ENCODE data around the gene ELK4. TPM values are rescaled to one million over a fixed set of nuclear protein-coding genes. Genes with fewer than 3 reads are reported as not detected.

The ELK4 gene
- total and polyA plus RNA-seq, 2 of the 4 experiments (the other 2 are of a cell fraction) = 4.6 to 11.3 TPM

DNA sequence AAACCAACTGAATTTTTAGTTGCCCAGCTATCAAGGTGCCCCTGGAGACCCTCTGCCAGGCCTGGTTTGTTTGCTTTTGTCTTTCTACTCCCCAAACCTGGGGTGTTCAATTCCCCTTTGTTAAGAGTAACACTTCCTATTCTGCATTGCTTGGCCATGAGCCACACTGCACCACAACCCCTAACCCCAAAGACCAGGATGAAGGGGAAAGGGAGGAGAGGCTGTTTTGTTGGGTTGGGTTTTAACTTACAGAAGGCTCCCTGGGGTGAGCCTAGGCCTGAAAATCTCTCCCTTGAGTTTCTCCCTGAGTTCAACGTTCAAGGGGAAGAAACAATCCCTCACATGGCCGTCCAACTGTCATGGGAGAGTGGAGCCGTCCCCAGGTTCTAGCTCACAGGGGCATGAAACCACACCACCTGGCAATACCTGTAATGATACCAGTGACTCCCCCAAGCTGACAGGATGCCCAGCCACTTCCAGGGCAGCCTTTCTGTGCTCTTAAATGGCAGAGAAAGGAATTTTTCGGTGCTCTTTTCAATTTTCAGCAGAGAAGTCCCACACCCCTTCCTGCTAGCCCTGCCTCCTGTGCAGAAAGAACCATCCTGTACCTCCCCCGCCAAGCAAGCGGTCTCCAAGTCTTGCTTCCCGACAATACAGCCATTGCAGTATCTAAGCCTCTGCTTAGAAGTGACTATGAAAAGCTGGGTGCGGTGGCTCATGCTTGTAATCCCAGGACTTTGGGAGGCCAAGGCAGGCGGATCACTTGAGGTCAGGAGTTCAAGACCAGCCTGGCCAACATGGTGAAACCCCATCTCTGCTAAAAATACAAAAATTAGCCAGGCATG is 33.6 kb upstream of the ELK4 start (continued):
- TF ChIP-seq RFX5 (IDR thresholded peaks at IDR 0.05; ENCODE audit: low read depth, low read length) = no peak

DNA sequence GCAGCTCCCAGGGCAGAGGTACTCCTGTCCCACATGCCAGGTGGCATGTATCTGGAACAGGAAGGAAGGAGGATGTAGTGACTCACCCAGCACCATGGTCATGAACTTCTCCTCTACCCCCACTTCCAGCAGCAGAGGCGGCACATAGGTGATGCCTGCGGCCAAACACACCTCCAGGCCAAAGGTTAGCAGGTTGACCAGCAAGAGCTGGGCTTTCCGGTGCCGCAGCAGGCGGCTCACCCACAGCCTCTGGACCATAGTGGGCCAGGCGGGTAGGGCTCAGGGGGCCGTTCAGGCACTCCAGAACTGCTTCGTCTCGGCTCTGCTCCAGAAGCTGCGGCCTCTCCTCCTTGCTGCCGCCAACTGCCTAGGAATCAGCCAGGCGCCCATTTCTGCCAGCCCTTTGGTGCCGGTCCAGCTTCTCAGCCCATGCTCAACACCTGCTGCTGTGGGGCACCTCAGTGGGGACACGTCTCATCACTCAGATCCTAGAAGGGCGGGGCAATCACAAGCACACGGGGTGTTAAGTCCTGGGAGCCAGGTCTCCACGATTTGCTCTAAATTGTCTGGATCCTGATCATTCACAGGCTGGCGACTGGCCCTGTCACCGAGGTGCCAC is 32.7 kb upstream of the ELK4 start:
- POLR2A ChIA-PET (ENCODE audit: unreplicated experiment) = no interaction called here
- DNase-seq = peak; percentile 28
- Histone ChIP-seq H3K4me3 (ENCODE audit: insufficient read depth, low read depth, low read length) (no peak overlapping the region), H2BK5ac (ENCODE audit: low read depth, low read length, poor library complexity, severe bottlenecking) (no peak overlapping the region), H3K18ac (ENCODE audit: low read depth, low read length) (no peak overlapping the region), H3K9ac (ENCODE audit: low read depth, low read length) (no peak overlapping the region), H3K79me1 (ENCODE audit: low read depth in 1 of 2, low read length in 2 of 2) (peaks cover 0 to 3% of the 10 kb centered on the region in 2 experiments; a peak in 1 of 4 replicates), H3K27me3 (ENCODE audit: control insufficient read depth, insufficient read depth, low read length) (no peaks in the 10 kb centered on the region), H3K9me3 (ENCODE audit: control insufficient read depth, insufficient read depth, low read length) (no peaks in the 10 kb centered on the region), H4K91ac (ENCODE audit: insufficient read depth, low read depth, low read length) (no peak overlapping the region), H2BK20ac (ENCODE audit: low read depth, low read length) (no peak overlapping the region), H4K5ac (ENCODE audit: low read depth, low read length) (no peak overlapping the region), H4K8ac (ENCODE audit: low read depth in 2 of 2, low read length in 2 of 2) (no peak overlapping the region), H2BK120ac (ENCODE audit: low read depth, low read length) (no peak overlapping the region), H2BK15ac (ENCODE audit: low read depth, low read length) (no peak overlapping the region), H2AK5ac (ENCODE audit: low read depth, low read length) (no peak overlapping the region; the same call in 1 of the 2 replicates), H3K23ac (ENCODE audit: low read depth, low read length) (no peak overlapping the region), H3K9me1 (ENCODE audit: insufficient read depth, low read length) (no peaks in the 10 kb centered on the region; the same call in 1 of the 2 replicates), H2AFZ (replicated peaks; ENCODE audit: low read length, poor library complexity) (peak overlapping the region; percentile 65), H3K4me1 (ENCODE audit: control insufficient read depth, insufficient read depth, low read length) (peaks cover 8% of the 10 kb centered on the region), H3K4me2 (ENCODE audit: low read depth, low read length) (no peak overlapping the region), H3K14ac (replicated peaks; ENCODE audit: low read depth, low read length) (no peak overlapping the region), H3K4ac (ENCODE audit: low read depth, low read length) (no peak overlapping the region), H4K20me1 (ENCODE audit: insufficient read depth, low read length) (no peaks in the 10 kb centered on the region), H3K56ac (ENCODE audit: extremely low read depth, insufficient read depth, low read length) (no peak overlapping the region), H3K36me3 (ENCODE audit: control insufficient read depth, insufficient read depth, low read length) (no peaks in the 10 kb centered on the region), H3K27ac (ENCODE audit: insufficient read depth, low read length) (no peak overlapping the region), H2AK9ac (replicated peaks; ENCODE audit: low read depth, low read length, poor library complexity) (peak overlapping the region; percentile 74)
- in situ Hi-C loops (cut with MboI; ENCODE audit: low sequenced_read_pairs) (loop anchor here (5.0 to 25.0 kb wide), 3 partner anchors 43 to 448 kb away; partner anchors contain the start of gene AVPR1B), intact Hi-C loops (cut with micrococcal nuclease) (no loop called here), dilution Hi-C loops (cut with HindIII; ENCODE audit: low sequenced_read_pairs, unreplicated experiment) (no loop called here)
- ATAC-seq (ENCODE audit: low read depth) = peak; percentile 10; the same call in 1 of the 2 replicates
- BruUV-seq (replicated peaks) = no TSS peak
- CTCF ChIA-PET = no interaction called here
- WGBS, 2 experiments (ENCODE audit: extremely low coverage in 2 of 2, insufficient read length in 1 of 2) = 70% methylated on average over 15 of the region's 19 CpGs; no CpG with 5 or more reads in 1 of the 2 experiments
- TF ChIP-seq BHLHE40 (IDR thresholded peaks at IDR 0.05; ENCODE audit: low read depth, low read length) = no peak
- TF ChIP-seq, protein P1, sequence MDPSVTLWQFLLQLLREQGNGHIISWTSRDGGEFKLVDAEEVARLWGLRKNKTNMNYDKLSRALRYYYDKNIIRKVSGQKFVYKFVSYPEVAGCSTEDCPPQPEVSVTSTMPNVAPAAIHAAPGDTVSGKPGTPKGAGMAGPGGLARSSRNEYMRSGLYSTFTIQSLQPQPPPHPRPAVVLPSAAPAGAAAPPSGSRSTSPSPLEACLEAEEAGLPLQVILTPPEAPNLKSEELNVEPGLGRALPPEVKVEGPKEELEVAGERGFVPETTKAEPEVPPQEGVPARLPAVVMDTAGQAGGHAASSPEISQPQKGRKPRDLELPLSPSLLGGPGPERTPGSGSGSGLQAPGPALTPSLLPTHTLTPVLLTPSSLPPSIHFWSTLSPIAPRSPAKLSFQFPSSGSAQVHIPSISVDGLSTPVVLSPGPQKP (IDR thresholded peaks at IDR 0.05; ENCODE audit: borderline replicate concordance, low read depth, low read length) = no peak
- TF ChIP-seq MAZ (IDR thresholded peaks at IDR 0.05; ENCODE audit: borderline replicate concordance, low read depth, low read length) = no peak
- TF ChIP-seq, protein P2, sequence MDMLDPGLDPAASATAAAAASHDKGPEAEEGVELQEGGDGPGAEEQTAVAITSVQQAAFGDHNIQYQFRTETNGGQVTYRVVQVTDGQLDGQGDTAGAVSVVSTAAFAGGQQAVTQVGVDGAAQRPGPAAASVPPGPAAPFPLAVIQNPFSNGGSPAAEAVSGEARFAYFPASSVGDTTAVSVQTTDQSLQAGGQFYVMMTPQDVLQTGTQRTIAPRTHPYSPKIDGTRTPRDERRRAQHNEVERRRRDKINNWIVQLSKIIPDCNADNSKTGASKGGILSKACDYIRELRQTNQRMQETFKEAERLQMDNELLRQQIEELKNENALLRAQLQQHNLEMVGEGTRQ (IDR thresholded peaks at IDR 0.05; ENCODE audit: low read depth, low read length) = no peak
- no peak for TF ChIP-seq CHD1 (IDR thresholded peaks at IDR 0.05; ENCODE audit: low read depth, low read length)
- no peak for TF ChIP-seq POLR2A (IDR thresholded peaks at IDR 0.05; ENCODE audit: low read depth, low read length)
- TF ChIP-seq FOS (IDR thresholded peaks at IDR 0.05; ENCODE audit: low read depth, low read length) = no peak
- TF ChIP-seq CEBPB (IDR thresholded peaks at IDR 0.05; ENCODE audit: low read depth, low read length) = no peak
- TF ChIP-seq RAD21 (IDR thresholded peaks at IDR 0.05; ENCODE audit: low read length) = no peak
- no peak for TF ChIP-seq NFE2L2 (IDR thresholded peaks at IDR 0.05; ENCODE audit: low read depth, low read length)
- no peak for TF ChIP-seq RFX5 (IDR thresholded peaks at IDR 0.05; ENCODE audit: low read depth, low read length)
